GM12878 (cell line): ENCODE results near the gene INTS7. TPM values are rescaled to one million over a fixed set of nuclear protein-coding genes. Genes with fewer than 3 reads are reported as not detected.

Source experiments
- ATF7 ChIP-seq: fragments of 450-650 bp; IDR thresholded peaks from 2 replicates; pipeline ENCODE4 v1.6.1; 2016; ENCODE audit warnings: low read depth, mild to moderate bottlenecking
- CEBPB ChIP-seq, 2 experiments: fragments of 150-350 bp in 1 of 2; IDR thresholded peaks; 2 replicates each; pipeline ENCODE4 v1.6.1; 2012 to 2014; ENCODE audit warnings: low read depth in 2 of 2, low read length in 2 of 2, borderline replicate concordance in 1 of 2, inconsistent platforms in 1 of 2
- CHD2 ChIP-seq: IDR thresholded peaks from 2 replicates; pipeline ENCODE4 v1.6.1; 2011; ENCODE audit warnings: low read depth, low read length, improper control_type of control experiment, borderline replicate concordance
- CREB1 ChIP-seq: IDR thresholded peaks from 2 replicates; pipeline ENCODE4 v1.6.1; 2012; ENCODE audit warnings: low read depth, mild to moderate bottlenecking, inconsistent platforms
- CREM ChIP-seq: IDR thresholded peaks from 2 replicates; pipeline ENCODE4 v1.6.1; 2014; ENCODE audit warnings: antibody characterized with exemption, low read depth
- ESRRA ChIP-seq: IDR thresholded peaks from 2 replicates; pipeline ENCODE4 v1.6.1; 2012; ENCODE audit warnings: mild to moderate bottlenecking, low read length, improper control_type of control experiment
- FOXK2 ChIP-seq: fragments of 450-650 bp; IDR thresholded peaks from 2 replicates; pipeline ENCODE4 v1.6.1; 2017; ENCODE audit warnings: mild to moderate bottlenecking, moderate library complexity
- GATAD2B ChIP-seq: fragments of 450-650 bp; conservative IDR thresholded peaks from 2 replicates; pipeline ENCODE4 v1.6.1; 2017; ENCODE audit warnings: low read depth, mild to moderate bottlenecking, moderate library complexity
- IKZF1 ChIP-seq: fragments of 450-650 bp; conservative IDR thresholded peaks from 2 replicates; pipeline ENCODE4 v1.6.1; 2017; ENCODE audit warnings: antibody characterized with exemption, mild to moderate bottlenecking
- JUND ChIP-seq: IDR thresholded peaks from 2 replicates; pipeline ENCODE4 v1.6.1; 2012; ENCODE audit warnings: low read depth, mild to moderate bottlenecking, low read length, improper control_type of control experiment, moderate library complexity
- KLF5 ChIP-seq: fragments of 450-650 bp; IDR thresholded peaks from 2 replicates; pipeline ENCODE4 v1.6.1; 2014; ENCODE audit warnings: mild to moderate bottlenecking; ENCODE audit not compliant: partially characterized antibody
- MTA2 ChIP-seq: fragments of 450-650 bp; IDR thresholded peaks from 2 replicates; pipeline ENCODE4 v1.6.1; 2016; ENCODE audit warnings: low read depth, mild to moderate bottlenecking, moderate library complexity
- NFIC ChIP-seq: IDR thresholded peaks from 2 replicates; pipeline ENCODE4 v1.6.1; 2012; ENCODE audit warnings: low read depth, mild to moderate bottlenecking, inconsistent platforms, low read length, moderate library complexity
- POLR2AphosphoS2 ChIP-seq: IDR thresholded peaks from 2 replicates; pipeline ENCODE4 v1.6.1; 2011; ENCODE audit warnings: low read depth, mild to moderate bottlenecking, low read length, improper control_type of control experiment, moderate library complexity
- POU2F2 ChIP-seq: IDR thresholded peaks from 3 replicates; pipeline ENCODE4 v1.6.1; 2011; ENCODE audit warnings: low read depth, mild to moderate bottlenecking, low read length, borderline replicate concordance
- RAD51 ChIP-seq: fragments of 450-650 bp; IDR thresholded peaks from 2 replicates; pipeline ENCODE4 v1.6.1; 2016; ENCODE audit warnings: moderate library complexity, mild to moderate bottlenecking, inconsistent platforms
- RB1 ChIP-seq: fragments of 450-650 bp; formaldehyde crosslinking; IDR thresholded peaks from 2 replicates; pipeline ENCODE4 v1.6.1; 2017; ENCODE audit warnings: mild to moderate bottlenecking, borderline replicate concordance
- SIN3A ChIP-seq: IDR thresholded peaks from 2 replicates; pipeline ENCODE4 v1.6.1; 2012; ENCODE audit warnings: low read depth, low read length, improper control_type of control experiment
- SMAD1 ChIP-seq: fragments of 450-650 bp; IDR thresholded peaks from 2 replicates; pipeline ENCODE4 v1.6.1; 2018; ENCODE audit warnings: mild to moderate bottlenecking, low read depth; ENCODE audit not compliant: partially characterized antibody
- TCF7 ChIP-seq: IDR thresholded peaks from 2 replicates; pipeline ENCODE4 v1.6.1; 2014; ENCODE audit warnings: antibody characterized with exemption, borderline replicate concordance
- ZNF217 ChIP-seq: fragments of 450-650 bp; IDR thresholded peaks from 2 replicates; pipeline ENCODE4 v1.6.1; 2017; ENCODE audit warnings: antibody characterized with exemption, mild to moderate bottlenecking
- ZNF24 ChIP-seq: fragments of 450-650 bp; IDR thresholded peaks from 2 replicates; pipeline ENCODE4 v1.6.1; 2017; ENCODE audit warnings: antibody characterized with exemption, mild to moderate bottlenecking
- ZNF274 ChIP-seq: IDR thresholded peaks from one replicate; pipeline ENCODE4 v1.8.0; 2011; ENCODE audit not compliant: insufficient read length, insufficient read depth
- ZNF384 ChIP-seq: IDR thresholded peaks from 2 replicates; pipeline ENCODE4 v1.6.1; 2012; ENCODE audit warnings: low read depth, mild to moderate bottlenecking, low read length, improper control_type of control experiment, borderline replicate concordance
- ZNF687 ChIP-seq: fragments of 450-650 bp; IDR thresholded peaks from 2 replicates; pipeline ENCODE4 v1.6.1; 2017; ENCODE audit warnings: mild to moderate bottlenecking, moderate library complexity
- polyA plus RNA-seq, 11 experiments: library from polyadenylated mRNA; depleted of rRNA in 4 of 11; unstranded in 6 of 11; stranded (reverse) in 5 of 11; fragments of >200 nt; fragmentation: Nextera tagmentation in 4 of 11; fragmentation: Illumina TruSeq in 1 of 11; extraction: Ambion mirVana in 4 of 11; extraction: Trizol in 1 of 11; gene quantifications; 1 replicate in 1 of 11; 2 replicates in 10 of 11; pipeline versions ENCODE4 v1.2.1 to v1.2.3, GENCODE V29; 2011 to 2016; ENCODE audit warnings: inconsistent platforms in 2 of 11, missing spikeins in 2 of 11, low read depth in 1 of 11
- total RNA-seq, 4 experiments: library from RNA; depleted of rRNA in 3 of 4; stranded (reverse); fragments of >200 nt in 3 of 4; fragmentation: Illumina TruSeq in 1 of 4; extraction: Trizol in 1 of 4; gene quantifications; 2 replicates each; pipeline versions ENCODE4 v1.2.1 to v1.2.3, GENCODE V29; 2013 to 2021
- TF ChIP-seq, protein P1 (sequence below): IDR thresholded peaks from 2 replicates; pipeline ENCODE4 v1.6.1; 2012; ENCODE audit warnings: low read length, inconsistent platforms
- TF ChIP-seq, protein P2 (sequence below): IDR thresholded peaks from 2 replicates; pipeline ENCODE4 v1.6.1; 2012; ENCODE audit warnings: low read depth, low read length, improper control_type of control experiment

Gene INTS7
- total and polyA plus RNA-seq, 10 of the 15 experiments (the other 5 are each of a cell fraction or from before 2014, with no cell fraction given) = 17.1 to 49.1 (median 26.8) TPM

DNA sequence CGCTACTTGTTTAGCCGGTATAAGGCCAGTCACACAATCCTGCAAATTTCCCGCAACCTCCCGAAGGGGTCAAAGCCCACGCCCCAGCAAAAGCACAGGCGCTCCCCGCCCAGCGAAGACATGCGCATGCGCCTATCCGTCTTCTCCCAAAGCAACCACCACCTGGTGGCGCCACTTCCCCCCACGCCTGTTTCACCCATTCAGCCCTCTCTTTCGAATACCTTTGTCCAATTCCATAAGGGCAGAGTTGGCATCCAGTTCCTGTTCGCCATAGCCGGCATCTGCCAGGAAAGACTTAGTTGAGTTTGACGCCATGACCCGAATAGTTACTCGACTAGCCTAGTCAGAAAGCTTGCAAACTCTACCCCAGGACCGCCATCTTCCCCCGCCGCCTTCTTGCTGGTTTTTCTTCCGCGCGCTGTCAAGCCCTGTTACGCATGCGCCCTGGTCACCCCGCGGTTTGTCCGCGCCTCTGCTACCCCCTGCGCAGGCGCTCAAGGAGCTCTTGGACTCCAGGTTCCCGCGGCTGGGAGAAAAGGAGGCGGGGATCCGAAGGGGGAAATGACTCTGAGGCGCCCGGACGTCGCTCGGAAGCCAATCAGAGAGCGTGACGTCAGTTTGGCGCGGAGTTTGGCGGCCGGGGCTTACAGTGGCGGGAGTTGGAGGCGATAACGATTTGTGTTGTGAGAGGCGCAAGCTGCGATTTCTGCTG is at the start of gene INTS7, which contains the start of gene DTL (continued):
- TF ChIP-seq, protein P1, sequence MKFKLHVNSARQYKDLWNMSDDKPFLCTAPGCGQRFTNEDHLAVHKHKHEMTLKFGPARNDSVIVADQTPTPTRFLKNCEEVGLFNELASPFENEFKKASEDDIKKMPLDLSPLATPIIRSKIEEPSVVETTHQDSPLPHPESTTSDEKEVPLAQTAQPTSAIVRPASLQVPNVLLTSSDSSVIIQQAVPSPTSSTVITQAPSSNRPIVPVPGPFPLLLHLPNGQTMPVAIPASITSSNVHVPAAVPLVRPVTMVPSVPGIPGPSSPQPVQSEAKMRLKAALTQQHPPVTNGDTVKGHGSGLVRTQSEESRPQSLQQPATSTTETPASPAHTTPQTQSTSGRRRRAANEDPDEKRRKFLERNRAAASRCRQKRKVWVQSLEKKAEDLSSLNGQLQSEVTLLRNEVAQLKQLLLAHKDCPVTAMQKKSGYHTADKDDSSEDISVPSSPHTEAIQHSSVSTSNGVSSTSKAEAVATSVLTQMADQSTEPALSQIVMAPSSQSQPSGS = no peak
- TF ChIP-seq IKZF1 (peak; percentile 98), SIN3A (peak; percentile 99), GATAD2B (0 out of 2 replicates have a peak, but pooled peaks have one; percentile 13), MTA2 (peak; percentile 64), TCF7 (no peak), CREB1 (peak; percentile 95), RAD51 (no peak), ZNF384 (no peak), ZNF217 (no peak), JUND (no peak), CEBPB (IDR thresholded peaks at IDR 0.05; ENCODE audit: borderline replicate concordance in 1 of 2, low read depth in 2 of 2, low read length in 2 of 2) (no peak), KLF5 (peak; percentile 64), ZNF24 (no peak), ZNF274 (no peak), FOXK2 (no peak), POLR2AphosphoS2 (peak; percentile 86), NFIC (no peak), ATF7 (peak; percentile 91), POU2F2 (no peak; the same call in 2 of the 3 replicates), CREM (peak; percentile 95), ZNF687 (peak; percentile 71), ESRRA (peak; percentile 88), CHD2 (peak; percentile 68; the same call in 1 of the 2 replicates), RB1 (peak; percentile 90), SMAD1 (peak; percentile 74)
- TF ChIP-seq, protein P2, sequence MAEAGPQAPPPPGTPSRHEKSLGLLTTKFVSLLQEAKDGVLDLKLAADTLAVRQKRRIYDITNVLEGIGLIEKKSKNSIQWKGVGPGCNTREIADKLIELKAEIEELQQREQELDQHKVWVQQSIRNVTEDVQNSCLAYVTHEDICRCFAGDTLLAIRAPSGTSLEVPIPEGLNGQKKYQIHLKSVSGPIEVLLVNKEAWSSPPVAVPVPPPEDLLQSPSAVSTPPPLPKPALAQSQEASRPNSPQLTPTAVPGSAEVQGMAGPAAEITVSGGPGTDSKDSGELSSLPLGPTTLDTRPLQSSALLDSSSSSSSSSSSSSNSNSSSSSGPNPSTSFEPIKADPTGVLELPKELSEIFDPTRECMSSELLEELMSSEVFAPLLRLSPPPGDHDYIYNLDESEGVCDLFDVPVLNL = peak; percentile 95
